Measurements from ENCODE around the gene CNTNAP2. TPM values are rescaled to one million over a fixed set of nuclear protein-coding genes. Genes with fewer than 3 reads are reported as not detected.
"Not testable (repeated sequence)": the region's sequence is repeated elsewhere in the genome, so short reads cannot be mapped to it uniquely, and the experiment has no call there.

CNTNAP2 gene
- total RNA-seq, 1 donor from 2014 or later, result not detected

DNA sequence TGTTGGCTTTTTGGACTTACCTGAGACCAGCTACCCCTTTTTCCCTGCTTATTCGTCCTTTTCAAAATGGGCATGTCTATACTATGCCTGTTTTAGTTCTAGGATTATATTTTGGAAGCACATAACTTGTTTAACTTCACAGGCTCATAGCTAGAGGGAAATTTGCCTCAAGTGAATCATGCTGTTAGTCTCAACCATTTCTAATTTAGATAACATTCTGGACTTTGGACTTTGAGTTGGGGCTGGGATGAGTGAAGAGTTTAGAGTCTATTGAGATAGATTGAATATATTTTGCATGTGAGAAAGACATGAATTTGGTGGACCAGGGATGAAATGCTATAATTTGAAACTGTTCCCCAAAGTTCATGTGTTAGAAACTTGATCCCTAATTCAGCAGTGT, 1919.3 kb downstream of the CNTNAP2 start:
- no peaks in the 10 kb centered on the region for H3K36me3 Mint-ChIP-seq (ENCODE audit: low read depth)
- peaks cover 2% of the 10 kb centered on the region for H3K27me3 Mint-ChIP-seq (ENCODE audit: insufficient read depth)
- no peak overlapping the region for H3K4me3 Mint-ChIP-seq
- H3K9me3 Mint-ChIP-seq, result no peaks in the 10 kb centered on the region
- intact Hi-C loops (cut with micrococcal nuclease), result no loop called here
- DNase-seq (ENCODE audit: low spot score), result no peak
- H3K27ac Mint-ChIP-seq, result no peak overlapping the region
- no peaks in the 10 kb centered on the region for H3K4me1 Mint-ChIP-seq (ENCODE audit: low read depth)

DNA sequence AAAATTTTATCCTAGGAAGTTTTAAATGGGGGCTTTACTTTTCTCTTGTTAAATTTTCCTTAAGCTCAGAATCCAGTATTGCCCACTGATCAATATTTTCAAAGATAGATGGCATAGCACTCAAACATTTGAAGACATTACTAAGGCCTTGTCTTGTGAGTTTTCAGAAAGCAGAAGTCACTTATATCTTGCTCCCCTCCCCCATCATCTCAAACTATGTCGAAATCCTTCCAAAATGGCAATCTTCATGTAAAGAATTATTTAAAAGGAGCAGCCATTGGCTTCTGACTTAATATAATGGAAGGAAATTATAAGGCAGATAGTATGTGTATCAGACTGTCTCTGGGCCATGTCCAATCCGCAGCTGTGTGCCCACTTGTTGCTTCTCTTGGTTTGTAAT, 1920.4 kb downstream of the CNTNAP2 start:
- Mint-ChIP-seq H3K4me1 (ENCODE audit: low read depth) (no peaks in the 10 kb centered on the region), H3K36me3 (ENCODE audit: low read depth) (no peaks in the 10 kb centered on the region), H3K27ac (no peak overlapping the region), H3K4me3 (no peak overlapping the region), H3K27me3 (ENCODE audit: insufficient read depth) (peaks cover 2% of the 10 kb centered on the region), H3K9me3 (no peaks in the 10 kb centered on the region)
- no peak for DNase-seq (ENCODE audit: low spot score)
- intact Hi-C loops (cut with micrococcal nuclease), result no loop called here

- DNase-seq (ENCODE audit: low spot score), result no peak
- no peaks in the 10 kb centered on the region for H3K9me3 Mint-ChIP-seq
- H3K4me1 Mint-ChIP-seq (ENCODE audit: low read depth), result no peaks in the 10 kb centered on the region
- H3K27me3 Mint-ChIP-seq (ENCODE audit: insufficient read depth), result no peaks in the 10 kb centered on the region
- no peaks in the 10 kb centered on the region for H3K36me3 Mint-ChIP-seq (ENCODE audit: low read depth)
- H3K4me3 Mint-ChIP-seq, result no peak overlapping the region
- no peak overlapping the region for H3K27ac Mint-ChIP-seq
- intact Hi-C loops (cut with micrococcal nuclease), result no loop called here
Observed at GRCh38 chr7:148041156-148041555, 1924.6 kb downstream of the CNTNAP2 start.

- DNase-seq (ENCODE audit: low spot score), result no peak
- Mint-ChIP-seq H3K27ac (no peak overlapping the region), H3K4me1 (ENCODE audit: low read depth) (no peaks in the 10 kb centered on the region), H3K4me3 (no peak overlapping the region), H3K27me3 (ENCODE audit: insufficient read depth) (no peaks in the 10 kb centered on the region), H3K36me3 (ENCODE audit: low read depth) (no peaks in the 10 kb centered on the region), H3K9me3 (no peaks in the 10 kb centered on the region)
- intact Hi-C loops (cut with micrococcal nuclease), result no loop called here
Observed at GRCh38 chr7:148042935-148043631, 1926.5 kb downstream of the CNTNAP2 start.

DNA sequence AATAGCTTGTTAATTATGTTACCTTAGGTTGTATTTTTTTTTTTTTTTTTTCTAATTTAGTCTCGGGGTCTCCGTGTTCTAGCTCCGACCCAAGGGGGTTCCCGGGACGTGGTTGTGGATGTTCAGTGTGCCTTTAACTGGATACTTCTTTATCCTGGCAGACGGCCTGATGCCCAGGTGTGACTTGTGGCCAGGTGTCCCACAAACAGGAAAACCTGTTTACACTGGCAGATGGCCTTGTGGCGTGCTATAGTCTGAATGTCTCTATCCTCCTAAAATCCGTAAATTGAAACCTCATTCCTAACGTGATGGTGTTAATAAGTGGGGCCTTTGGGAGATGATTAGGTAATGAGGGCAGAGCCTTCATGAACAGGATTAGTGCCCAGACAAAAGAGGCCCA, 1927.6 kb downstream of the CNTNAP2 start:
- intact Hi-C loops (cut with micrococcal nuclease), result no loop called here
- Mint-ChIP-seq H3K27ac (no peak overlapping the region), H3K36me3 (ENCODE audit: low read depth) (no peaks in the 10 kb centered on the region), H3K27me3 (ENCODE audit: insufficient read depth) (no peaks in the 10 kb centered on the region), H3K9me3 (no peaks in the 10 kb centered on the region), H3K4me3 (no peak overlapping the region), H3K4me1 (ENCODE audit: low read depth) (no peaks in the 10 kb centered on the region)
- no peak for DNase-seq (ENCODE audit: low spot score)

DNA sequence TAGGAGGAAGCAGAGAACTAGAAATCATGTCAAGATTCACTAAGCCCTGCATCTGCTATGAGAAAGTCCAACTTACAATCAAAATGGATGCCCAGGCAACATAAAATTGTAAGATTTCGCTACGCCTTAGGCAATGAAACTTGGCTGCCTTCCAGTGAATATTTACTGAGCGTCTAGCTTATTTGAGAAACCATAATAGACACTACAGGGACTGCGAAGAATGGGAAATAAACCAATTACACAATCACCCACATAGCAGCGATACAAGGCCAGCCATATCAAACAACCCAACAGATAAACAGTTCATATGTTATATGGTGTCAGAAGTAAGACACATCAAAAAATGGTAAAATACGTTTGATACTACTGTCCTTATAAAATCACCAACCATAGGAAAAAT, 1928.9 kb downstream of the CNTNAP2 start:
- no peaks in the 10 kb centered on the region for H3K27me3 Mint-ChIP-seq (ENCODE audit: insufficient read depth)
- DNase-seq (ENCODE audit: low spot score), result no peak
- no peaks in the 10 kb centered on the region for H3K9me3 Mint-ChIP-seq
- no peaks in the 10 kb centered on the region for H3K4me1 Mint-ChIP-seq (ENCODE audit: low read depth)
- H3K36me3 Mint-ChIP-seq (ENCODE audit: low read depth), result no peaks in the 10 kb centered on the region
- no peak overlapping the region for H3K4me3 Mint-ChIP-seq
- intact Hi-C loops (cut with micrococcal nuclease), result no loop called here
- no peak overlapping the region for H3K27ac Mint-ChIP-seq

DNA sequence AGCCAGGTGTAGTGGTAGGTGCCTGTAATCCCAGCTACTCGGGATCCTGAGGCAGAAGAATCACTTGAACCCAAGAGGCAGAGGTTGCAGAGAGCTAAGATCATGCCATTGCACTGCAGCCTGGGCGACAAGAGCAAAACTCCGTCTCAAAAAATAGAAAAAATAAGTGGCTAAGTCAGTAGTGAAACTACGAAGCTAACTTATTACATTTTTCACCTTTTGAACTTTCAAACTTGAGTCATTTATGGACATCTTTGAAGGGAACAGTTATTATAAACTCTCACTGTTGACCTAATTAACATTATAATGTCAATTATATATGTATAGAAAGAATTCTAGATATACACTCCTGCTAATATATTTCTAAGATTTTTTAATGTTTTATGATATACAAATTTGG, 1932.5 kb downstream of the CNTNAP2 start:
- no peak for DNase-seq (ENCODE audit: low spot score)
- Mint-ChIP-seq H3K4me1 (ENCODE audit: low read depth) (peaks cover 6% of the 10 kb centered on the region), H3K4me3 (no peak overlapping the region), H3K27me3 (ENCODE audit: insufficient read depth) (no peaks in the 10 kb centered on the region), H3K36me3 (ENCODE audit: low read depth) (no peaks in the 10 kb centered on the region), H3K9me3 (no peaks in the 10 kb centered on the region), H3K27ac (no peak overlapping the region)
- intact Hi-C loops (cut with micrococcal nuclease), result no loop called here

GRCh38 chr7:148050492-148051158, 1934.0 kb downstream of the CNTNAP2 start:
- H3K4me3 Mint-ChIP-seq, result no peak overlapping the region
- peaks cover 6% of the 10 kb centered on the region for H3K4me1 Mint-ChIP-seq (ENCODE audit: low read depth)
- no peaks in the 10 kb centered on the region for H3K36me3 Mint-ChIP-seq (ENCODE audit: low read depth)
- no peak for DNase-seq (ENCODE audit: low spot score)
- no peak overlapping the region for H3K27ac Mint-ChIP-seq
- H3K27me3 Mint-ChIP-seq (ENCODE audit: insufficient read depth), result peaks cover 2% of the 10 kb centered on the region
- intact Hi-C loops (cut with micrococcal nuclease), result no loop called here
- H3K9me3 Mint-ChIP-seq, result no peaks in the 10 kb centered on the region

DNA sequence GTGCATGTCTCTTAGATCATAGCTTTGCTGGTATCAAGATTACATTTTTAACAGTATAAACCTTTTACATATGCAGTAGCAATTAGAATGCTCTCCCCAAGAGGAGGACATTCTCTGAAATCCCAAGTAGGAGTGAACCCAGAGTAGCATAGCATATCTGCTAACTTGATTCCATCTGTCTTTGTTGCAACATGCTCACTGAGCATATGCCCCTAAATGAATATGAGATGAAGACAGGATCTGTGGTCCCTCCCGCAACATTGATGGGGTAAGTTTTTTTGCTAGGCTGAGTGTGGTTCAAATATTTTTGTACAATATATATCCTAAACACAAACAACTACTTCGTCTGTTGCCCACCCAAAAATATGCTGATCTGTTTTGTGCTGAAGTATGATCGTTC, 1939.8 kb downstream of the CNTNAP2 start:
- Mint-ChIP-seq H3K27ac (no peak overlapping the region), H3K9me3 (no peaks in the 10 kb centered on the region), H3K4me1 (ENCODE audit: low read depth) (peaks cover under 1% of the 10 kb centered on the region), H3K4me3 (no peak overlapping the region), H3K27me3 (ENCODE audit: insufficient read depth) (peaks cover 2% of the 10 kb centered on the region), H3K36me3 (ENCODE audit: low read depth) (no peaks in the 10 kb centered on the region)
- no peak for DNase-seq (ENCODE audit: low spot score)
- intact Hi-C loops (cut with micrococcal nuclease), result no loop called here

GRCh38 chr7:148058092-148058491, 1941.5 kb downstream of the CNTNAP2 start:
- H3K9me3 Mint-ChIP-seq, result no peaks in the 10 kb centered on the region
- no peaks in the 10 kb centered on the region for H3K4me1 Mint-ChIP-seq (ENCODE audit: low read depth)
- intact Hi-C loops (cut with micrococcal nuclease), result no loop called here
- H3K27ac Mint-ChIP-seq, result no peak overlapping the region
- no peak overlapping the region for H3K4me3 Mint-ChIP-seq
- no peak for DNase-seq (ENCODE audit: low spot score)
- H3K27me3 Mint-ChIP-seq (ENCODE audit: insufficient read depth), result peaks cover 2% of the 10 kb centered on the region
- H3K36me3 Mint-ChIP-seq (ENCODE audit: low read depth), result no peaks in the 10 kb centered on the region

DNA sequence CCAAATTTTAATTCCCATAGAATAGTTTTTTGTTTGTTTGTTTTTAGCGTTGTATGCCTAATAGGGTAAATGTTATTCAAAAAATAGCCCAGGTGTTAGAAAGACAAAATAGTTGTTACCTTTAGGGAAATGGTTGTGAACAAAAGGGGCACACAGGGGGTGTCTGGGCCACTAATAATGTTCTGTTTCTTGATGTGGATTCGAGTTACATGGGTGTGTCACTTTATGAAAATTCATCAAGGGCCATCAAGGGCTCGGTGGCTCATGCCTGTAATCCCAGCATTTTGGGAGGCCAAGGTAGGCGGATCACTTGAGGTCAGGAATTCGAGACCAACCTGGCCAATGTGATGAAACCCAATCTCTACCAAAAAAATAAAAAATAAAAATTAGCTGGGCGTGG, 1942.2 kb downstream of the CNTNAP2 start:
- H3K36me3 Mint-ChIP-seq (ENCODE audit: low read depth), result no peaks in the 10 kb centered on the region
- DNase-seq (ENCODE audit: low spot score), result no peak
- H3K4me3 Mint-ChIP-seq, result no peak overlapping the region
- no peak overlapping the region for H3K27ac Mint-ChIP-seq
- peaks cover 2% of the 10 kb centered on the region for H3K27me3 Mint-ChIP-seq (ENCODE audit: insufficient read depth)
- intact Hi-C loops (cut with micrococcal nuclease), result no loop called here
- no peaks in the 10 kb centered on the region for H3K9me3 Mint-ChIP-seq
- H3K4me1 Mint-ChIP-seq (ENCODE audit: low read depth), result no peaks in the 10 kb centered on the region

DNA sequence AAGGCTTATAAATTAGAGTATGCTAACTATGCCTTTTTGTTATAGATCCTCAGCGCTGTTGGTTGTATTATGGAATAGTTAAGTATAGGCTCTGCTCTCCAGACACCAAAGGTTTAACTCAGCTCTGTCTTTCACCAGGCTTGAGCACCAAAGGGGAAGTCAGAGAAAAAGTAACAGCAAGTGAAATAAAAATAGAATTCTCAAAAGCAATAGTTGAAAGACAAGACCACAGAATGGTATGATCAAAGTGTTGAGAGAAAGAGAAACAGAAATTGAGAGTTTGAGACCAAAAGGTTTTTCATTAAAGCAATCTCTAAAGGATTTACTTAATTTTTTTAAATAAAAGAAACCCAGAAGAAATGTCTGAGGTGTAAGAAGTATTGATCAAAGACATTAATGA, 1944.1 kb downstream of the CNTNAP2 start:
- no peaks in the 10 kb centered on the region for H3K9me3 Mint-ChIP-seq
- no peak overlapping the region for H3K4me3 Mint-ChIP-seq
- no peaks in the 10 kb centered on the region for H3K4me1 Mint-ChIP-seq (ENCODE audit: low read depth)
- intact Hi-C loops (cut with micrococcal nuclease), result no loop called here
- no peaks in the 10 kb centered on the region for H3K27me3 Mint-ChIP-seq (ENCODE audit: insufficient read depth)
- no peak overlapping the region for H3K27ac Mint-ChIP-seq
- DNase-seq (ENCODE audit: low spot score), result no peak
- no peaks in the 10 kb centered on the region for H3K36me3 Mint-ChIP-seq (ENCODE audit: low read depth)

- H3K4me3 Mint-ChIP-seq; H3K36me3 Mint-ChIP-seq (ENCODE audit: low read depth); H3K4me1 Mint-ChIP-seq (ENCODE audit: low read depth); intact Hi-C loops (cut with micrococcal nuclease); H3K27ac Mint-ChIP-seq; H3K9me3 Mint-ChIP-seq; H3K27me3 Mint-ChIP-seq (ENCODE audit: insufficient read depth); DNase-seq (ENCODE audit: low spot score): not testable (repeated sequence)
Observed at GRCh38 chr7:148078111-148078510, 1961.5 kb downstream of the CNTNAP2 start.
